ENCODE data around the gene GRK4.

GRK4 gene

DNA sequence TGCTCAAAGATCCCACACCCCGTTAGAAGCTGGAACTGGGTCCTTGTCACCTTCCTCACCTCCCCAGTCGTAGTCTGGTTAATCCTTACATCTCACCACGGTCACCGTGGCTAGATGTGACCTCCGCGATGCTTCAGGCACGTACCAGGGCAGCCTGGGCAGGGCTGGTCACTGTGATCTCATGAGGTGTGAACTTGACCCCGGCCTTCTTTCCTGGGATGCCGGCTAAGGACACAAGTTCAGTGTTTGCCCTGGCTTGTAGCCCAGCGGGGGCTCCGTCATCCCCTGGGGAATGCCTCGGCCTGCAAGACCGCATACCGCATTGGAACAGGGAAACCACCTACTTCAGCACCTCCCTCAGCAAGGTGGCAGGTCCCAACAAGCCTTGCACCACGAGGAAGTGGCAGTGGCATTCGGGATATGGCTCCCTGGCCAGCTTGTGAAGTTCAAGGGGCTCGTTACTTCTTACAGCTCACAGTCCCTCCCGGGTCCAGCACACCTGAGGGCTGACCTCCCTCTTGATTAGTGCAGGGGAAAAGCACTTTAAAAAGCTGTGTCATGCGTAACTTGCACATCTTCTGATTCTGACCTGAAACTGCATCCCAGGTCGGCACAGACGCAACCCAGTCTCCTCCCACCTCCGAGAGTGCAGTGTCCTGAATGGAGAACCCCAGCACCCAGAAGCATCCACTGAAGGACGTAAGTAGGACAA, 26.1 kb upstream of the GRK4 start (continued):
- TF ChIP-seq ZNF146 (tag by site-specific recombination; IDR thresholded peaks at IDR 0.05) (no peak), ZNF707 (tag by site-specific recombination; IDR thresholded peaks at IDR 0.05) (no peak), KLF16 (tag by site-specific recombination; IDR thresholded peaks at IDR 0.05) (no peak), ZBTB8A (tag by site-specific recombination; IDR thresholded peaks at IDR 0.05) (no peak), SCRT1 (tag by site-specific recombination; IDR thresholded peaks at IDR 0.05; ENCODE audit: borderline replicate concordance) (no peak), GLIS1 (tag by site-specific recombination; IDR thresholded peaks at IDR 0.05) (peak; percentile 55; the same call in 1 of the 2 replicates), ZNF133 (tag by site-specific recombination; IDR thresholded peaks at IDR 0.05) (no peak), ZNF19 (tag by site-specific recombination; IDR thresholded peaks at IDR 0.05; ENCODE audit: low read depth) (no peak), HOXA7 (CRISPR knock-in tag; IDR thresholded peaks at IDR 0.05; ENCODE audit: borderline replicate concordance) (no peak), ZNF514 (tag by site-specific recombination; IDR thresholded peaks at IDR 0.05) (no peak), GLIS2 (tag by site-specific recombination; IDR thresholded peaks at IDR 0.05) (peak; percentile 16; the same call in 1 of the 2 replicates), ZNF48 (tag by site-specific recombination; IDR thresholded peaks at IDR 0.05) (no peak), ZNF2 (tag by site-specific recombination; IDR thresholded peaks at IDR 0.05) (no peak), ZBTB7A (tag by site-specific recombination; IDR thresholded peaks at IDR 0.05; ENCODE audit: low read depth) (no peak), ZNF621 (tag by site-specific recombination; IDR thresholded peaks at IDR 0.05) (no peak), HOXD13 (CRISPR knock-in tag; IDR thresholded peaks at IDR 0.05; ENCODE audit: borderline replicate concordance) (no peak), ZFP3 (tag by site-specific recombination; IDR thresholded peaks at IDR 0.05; ENCODE audit: low read depth) (no peak), ZNF175 (tag by site-specific recombination; IDR thresholded peaks at IDR 0.05) (no peak), ZNF426 (tag by site-specific recombination; IDR thresholded peaks at IDR 0.05) (no peak), ZNF324 (tag by site-specific recombination; IDR thresholded peaks at IDR 0.05) (no peak)
- TF ChIP-seq, protein P1, sequence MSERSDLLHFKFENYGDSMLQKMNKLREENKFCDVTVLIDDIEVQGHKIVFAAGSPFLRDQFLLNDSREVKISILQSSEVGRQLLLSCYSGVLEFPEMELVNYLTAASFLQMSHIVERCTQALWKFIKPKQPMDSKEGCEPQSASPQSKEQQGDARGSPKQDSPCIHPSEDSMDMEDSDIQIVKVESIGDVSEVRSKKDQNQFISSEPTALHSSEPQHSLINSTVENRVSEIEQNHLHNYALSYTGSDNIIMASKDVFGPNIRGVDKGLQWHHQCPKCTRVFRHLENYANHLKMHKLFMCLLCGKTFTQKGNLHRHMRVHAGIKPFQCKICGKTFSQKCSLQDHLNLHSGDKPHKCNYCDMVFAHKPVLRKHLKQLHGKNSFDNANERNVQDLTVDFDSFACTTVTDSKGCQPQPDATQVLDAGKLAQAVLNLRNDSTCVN (tag by site-specific recombination; optimal IDR thresholded peaks at IDR 0.05), result no peak
- TF ChIP-seq, protein P2, sequence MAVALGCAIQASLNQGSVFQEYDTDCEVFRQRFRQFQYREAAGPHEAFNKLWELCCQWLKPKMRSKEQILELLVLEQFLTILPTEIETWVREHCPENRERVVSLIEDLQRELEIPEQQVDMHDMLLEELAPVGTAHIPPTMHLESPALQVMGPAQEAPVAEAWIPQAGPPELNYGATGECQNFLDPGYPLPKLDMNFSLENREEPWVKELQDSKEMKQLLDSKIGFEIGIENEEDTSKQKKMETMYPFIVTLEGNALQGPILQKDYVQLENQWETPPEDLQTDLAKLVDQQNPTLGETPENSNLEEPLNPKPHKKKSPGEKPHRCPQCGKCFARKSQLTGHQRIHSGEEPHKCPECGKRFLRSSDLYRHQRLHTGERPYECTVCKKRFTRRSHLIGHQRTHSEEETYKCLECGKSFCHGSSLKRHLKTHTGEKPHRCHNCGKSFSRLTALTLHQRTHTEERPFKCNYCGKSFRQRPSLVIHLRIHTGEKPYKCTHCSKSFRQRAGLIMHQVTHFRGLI (tag by site-specific recombination; IDR thresholded peaks at IDR 0.05), result peak; percentile 17; the same call in 1 of the 2 replicates
- TF ChIP-seq, protein P3, sequence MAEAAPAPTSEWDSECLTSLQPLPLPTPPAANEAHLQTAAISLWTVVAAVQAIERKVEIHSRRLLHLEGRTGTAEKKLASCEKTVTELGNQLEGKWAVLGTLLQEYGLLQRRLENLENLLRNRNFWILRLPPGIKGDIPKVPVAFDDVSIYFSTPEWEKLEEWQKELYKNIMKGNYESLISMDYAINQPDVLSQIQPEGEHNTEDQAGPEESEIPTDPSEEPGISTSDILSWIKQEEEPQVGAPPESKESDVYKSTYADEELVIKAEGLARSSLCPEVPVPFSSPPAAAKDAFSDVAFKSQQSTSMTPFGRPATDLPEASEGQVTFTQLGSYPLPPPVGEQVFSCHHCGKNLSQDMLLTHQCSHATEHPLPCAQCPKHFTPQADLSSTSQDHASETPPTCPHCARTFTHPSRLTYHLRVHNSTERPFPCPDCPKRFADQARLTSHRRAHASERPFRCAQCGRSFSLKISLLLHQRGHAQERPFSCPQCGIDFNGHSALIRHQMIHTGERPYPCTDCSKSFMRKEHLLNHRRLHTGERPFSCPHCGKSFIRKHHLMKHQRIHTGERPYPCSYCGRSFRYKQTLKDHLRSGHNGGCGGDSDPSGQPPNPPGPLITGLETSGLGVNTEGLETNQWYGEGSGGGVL (tag by site-specific recombination; IDR thresholded peaks at IDR 0.05), result no peak
- TF ChIP-seq, protein P4, sequence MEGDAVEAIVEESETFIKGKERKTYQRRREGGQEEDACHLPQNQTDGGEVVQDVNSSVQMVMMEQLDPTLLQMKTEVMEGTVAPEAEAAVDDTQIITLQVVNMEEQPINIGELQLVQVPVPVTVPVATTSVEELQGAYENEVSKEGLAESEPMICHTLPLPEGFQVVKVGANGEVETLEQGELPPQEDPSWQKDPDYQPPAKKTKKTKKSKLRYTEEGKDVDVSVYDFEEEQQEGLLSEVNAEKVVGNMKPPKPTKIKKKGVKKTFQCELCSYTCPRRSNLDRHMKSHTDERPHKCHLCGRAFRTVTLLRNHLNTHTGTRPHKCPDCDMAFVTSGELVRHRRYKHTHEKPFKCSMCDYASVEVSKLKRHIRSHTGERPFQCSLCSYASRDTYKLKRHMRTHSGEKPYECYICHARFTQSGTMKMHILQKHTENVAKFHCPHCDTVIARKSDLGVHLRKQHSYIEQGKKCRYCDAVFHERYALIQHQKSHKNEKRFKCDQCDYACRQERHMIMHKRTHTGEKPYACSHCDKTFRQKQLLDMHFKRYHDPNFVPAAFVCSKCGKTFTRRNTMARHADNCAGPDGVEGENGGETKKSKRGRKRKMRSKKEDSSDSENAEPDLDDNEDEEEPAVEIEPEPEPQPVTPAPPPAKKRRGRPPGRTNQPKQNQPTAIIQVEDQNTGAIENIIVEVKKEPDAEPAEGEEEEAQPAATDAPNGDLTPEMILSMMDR (tag by site-specific recombination; IDR thresholded peaks at IDR 0.05), result no peak
- TF ChIP-seq, protein P5, sequence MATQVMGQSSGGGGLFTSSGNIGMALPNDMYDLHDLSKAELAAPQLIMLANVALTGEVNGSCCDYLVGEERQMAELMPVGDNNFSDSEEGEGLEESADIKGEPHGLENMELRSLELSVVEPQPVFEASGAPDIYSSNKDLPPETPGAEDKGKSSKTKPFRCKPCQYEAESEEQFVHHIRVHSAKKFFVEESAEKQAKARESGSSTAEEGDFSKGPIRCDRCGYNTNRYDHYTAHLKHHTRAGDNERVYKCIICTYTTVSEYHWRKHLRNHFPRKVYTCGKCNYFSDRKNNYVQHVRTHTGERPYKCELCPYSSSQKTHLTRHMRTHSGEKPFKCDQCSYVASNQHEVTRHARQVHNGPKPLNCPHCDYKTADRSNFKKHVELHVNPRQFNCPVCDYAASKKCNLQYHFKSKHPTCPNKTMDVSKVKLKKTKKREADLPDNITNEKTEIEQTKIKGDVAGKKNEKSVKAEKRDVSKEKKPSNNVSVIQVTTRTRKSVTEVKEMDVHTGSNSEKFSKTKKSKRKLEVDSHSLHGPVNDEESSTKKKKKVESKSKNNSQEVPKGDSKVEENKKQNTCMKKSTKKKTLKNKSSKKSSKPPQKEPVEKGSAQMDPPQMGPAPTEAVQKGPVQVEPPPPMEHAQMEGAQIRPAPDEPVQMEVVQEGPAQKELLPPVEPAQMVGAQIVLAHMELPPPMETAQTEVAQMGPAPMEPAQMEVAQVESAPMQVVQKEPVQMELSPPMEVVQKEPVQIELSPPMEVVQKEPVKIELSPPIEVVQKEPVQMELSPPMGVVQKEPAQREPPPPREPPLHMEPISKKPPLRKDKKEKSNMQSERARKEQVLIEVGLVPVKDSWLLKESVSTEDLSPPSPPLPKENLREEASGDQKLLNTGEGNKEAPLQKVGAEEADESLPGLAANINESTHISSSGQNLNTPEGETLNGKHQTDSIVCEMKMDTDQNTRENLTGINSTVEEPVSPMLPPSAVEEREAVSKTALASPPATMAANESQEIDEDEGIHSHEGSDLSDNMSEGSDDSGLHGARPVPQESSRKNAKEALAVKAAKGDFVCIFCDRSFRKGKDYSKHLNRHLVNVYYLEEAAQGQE (tag by site-specific recombination; IDR thresholded peaks at IDR 0.05), result no peak
- TF ChIP-seq, protein P6, sequence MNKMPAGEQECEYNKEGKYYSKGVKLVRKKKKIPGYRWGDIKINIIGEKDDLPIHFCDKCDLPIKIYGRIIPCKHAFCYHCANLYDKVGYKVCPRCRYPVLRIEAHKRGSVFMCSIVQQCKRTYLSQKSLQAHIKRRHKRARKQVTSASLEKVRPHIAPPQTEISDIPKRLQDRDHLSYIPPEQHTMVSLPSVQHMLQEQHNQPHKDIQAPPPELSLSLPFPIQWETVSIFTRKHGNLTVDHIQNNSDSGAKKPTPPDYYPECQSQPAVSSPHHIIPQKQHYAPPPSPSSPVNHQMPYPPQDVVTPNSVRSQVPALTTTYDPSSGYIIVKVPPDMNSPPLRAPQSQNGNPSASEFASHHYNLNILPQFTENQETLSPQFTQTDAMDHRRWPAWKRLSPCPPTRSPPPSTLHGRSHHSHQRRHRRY (tag by site-specific recombination; IDR thresholded peaks at IDR 0.05), result no peak

Measured in HEK293 (cell line).